ENCODE data around the gene VAPB.

DNA sequence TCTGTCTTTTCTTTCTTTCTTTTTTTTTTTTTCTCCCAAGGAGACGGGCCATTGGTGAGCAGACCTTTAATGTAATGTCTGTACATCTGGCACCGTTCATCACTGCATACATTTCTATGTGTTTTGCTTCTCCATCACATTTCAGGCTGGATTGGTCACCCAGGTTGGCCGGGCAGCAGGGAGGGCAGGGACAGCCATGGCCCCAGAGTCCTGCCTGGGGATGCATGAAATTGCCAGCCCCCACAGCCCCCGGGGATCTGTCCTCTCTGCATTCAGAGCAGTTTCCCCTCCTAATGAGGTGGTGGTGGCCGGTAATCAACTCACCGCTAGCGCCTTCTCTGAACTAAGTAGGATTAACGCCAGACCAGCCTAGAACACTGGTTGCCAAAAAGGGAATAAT, 75.8 kb downstream of the VAPB start:
- TF ChIP-seq POLR2AphosphoS5 (IDR thresholded peaks at IDR 0.05) = no peak
- no peak for TF ChIP-seq CTCF (IDR thresholded peaks at IDR 0.05)
- no peak for TF ChIP-seq POLR2A (IDR thresholded peaks at IDR 0.05)
- TF ChIP-seq EP300 (IDR thresholded peaks at IDR 0.05) = no peak
